Right lobe of liver (tissue), 4 donors: ENCODE data around the gene MSRB1.

ENCODE experiments used
- POLR2A ChIP-seq: fragments of 450-650 bp; IDR thresholded peaks from one replicate; pipeline ENCODE4 v1.6.1; 2017; ENCODE audit warnings: antibody characterized with exemption, mild to moderate bottlenecking
- TF ChIP-seq, protein P1 (sequence below), 4 donors: fragments of 200-600 bp in 3 of 4; fragments of 450-650 bp in 1 of 4; IDR thresholded peaks; one replicate each; pipeline versions ENCODE4 v1.5.1 to v1.8.0; 2016 to 2022; ENCODE audit warnings: antibody characterized with exemption in 4 of 4, mild to moderate bottlenecking in 2 of 4
- donor health status: DM: no; HTN: no; CAD: no.
- donor health status: DM: no; HTN: no; CAD: no.
- donor health status: DM: no; HTN: yes; CAD: no.

DNA sequence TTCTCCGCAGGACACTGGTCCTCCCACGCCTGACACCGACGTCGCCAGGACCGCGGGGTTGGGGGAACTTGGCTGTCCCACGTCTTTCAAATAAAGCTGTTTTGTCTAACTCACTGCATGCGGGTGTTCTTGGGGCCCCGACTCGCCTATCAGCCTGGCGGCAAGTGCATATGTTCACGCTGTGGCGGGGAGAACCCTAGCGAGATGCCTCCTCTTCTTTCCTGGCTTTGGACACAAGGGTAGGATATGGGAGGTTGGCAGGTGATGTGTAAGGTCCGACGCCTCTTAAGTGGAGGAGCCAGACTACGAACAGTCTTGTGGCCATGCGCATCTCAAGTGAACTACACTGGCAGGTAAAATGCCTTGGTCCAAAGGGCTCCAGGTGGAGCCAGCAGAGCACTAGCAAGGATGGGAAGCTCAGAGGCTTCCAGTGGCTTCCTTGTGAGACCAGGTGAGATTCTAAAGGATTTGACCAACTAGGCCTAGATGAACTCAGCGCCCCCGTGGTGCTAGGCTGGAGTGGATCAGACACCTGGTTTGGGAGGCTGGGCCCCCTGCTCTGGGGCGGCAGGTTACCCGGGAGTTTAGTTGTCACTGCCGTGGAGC is 22.5 kb upstream of the MSRB1 start:
- TF ChIP-seq, protein P1, sequence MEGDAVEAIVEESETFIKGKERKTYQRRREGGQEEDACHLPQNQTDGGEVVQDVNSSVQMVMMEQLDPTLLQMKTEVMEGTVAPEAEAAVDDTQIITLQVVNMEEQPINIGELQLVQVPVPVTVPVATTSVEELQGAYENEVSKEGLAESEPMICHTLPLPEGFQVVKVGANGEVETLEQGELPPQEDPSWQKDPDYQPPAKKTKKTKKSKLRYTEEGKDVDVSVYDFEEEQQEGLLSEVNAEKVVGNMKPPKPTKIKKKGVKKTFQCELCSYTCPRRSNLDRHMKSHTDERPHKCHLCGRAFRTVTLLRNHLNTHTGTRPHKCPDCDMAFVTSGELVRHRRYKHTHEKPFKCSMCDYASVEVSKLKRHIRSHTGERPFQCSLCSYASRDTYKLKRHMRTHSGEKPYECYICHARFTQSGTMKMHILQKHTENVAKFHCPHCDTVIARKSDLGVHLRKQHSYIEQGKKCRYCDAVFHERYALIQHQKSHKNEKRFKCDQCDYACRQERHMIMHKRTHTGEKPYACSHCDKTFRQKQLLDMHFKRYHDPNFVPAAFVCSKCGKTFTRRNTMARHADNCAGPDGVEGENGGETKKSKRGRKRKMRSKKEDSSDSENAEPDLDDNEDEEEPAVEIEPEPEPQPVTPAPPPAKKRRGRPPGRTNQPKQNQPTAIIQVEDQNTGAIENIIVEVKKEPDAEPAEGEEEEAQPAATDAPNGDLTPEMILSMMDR (IDR thresholded peaks at IDR 0.05): no peak
- TF ChIP-seq POLR2A: no peak
